A204.1 (cell line): ENCODE results near the gene ETNPPL.

Source experiments
- FAIRE-seq: peaks from 2 replicates; lab custom pipeline; 2012; peaks lifted over from hg19 to GRCh38; lab: Jason Lieb, UNC

ETNPPL gene

GRCh38 chr4:108695062-108695461 is 67.8 kb downstream of the ETNPPL start:
- FAIRE-seq: no peak

GRCh38 chr4:108694423-108694822 is 68.4 kb downstream of the ETNPPL start:
- no peak for FAIRE-seq

- no peak for FAIRE-seq
Observed at GRCh38 chr4:108693819-108694218, 69.0 kb downstream of the ETNPPL start.

GRCh38 chr4:108693211-108693610 is 69.6 kb downstream of the ETNPPL start:
- no peak for FAIRE-seq
